Stimulated activated CD4-positive, alpha-beta T cell treated with anti-CD3 and anti-CD28 coated beads, Interleukin-12 subunit alpha, Interleukin-12 subunit beta, amount 100 ng/mL, for 24 hours (primary cell): ENCODE results near the gene HNRNPR.
"Not testable (repeated sequence)": the region's sequence is repeated elsewhere in the genome, so short reads cannot be mapped to it uniquely, and the experiment has no call there.

Source experiments
- DNase-seq, 2 experiments: peaks; one replicate each; pipeline ENCODE4 v3.0.0-alpha.2; 2020; ENCODE audit warnings: low read depth in 2 of 2

Gene HNRNPR

GRCh38 chr1:23330846-23331245 lies 13.2 kb downstream of the HNRNPR start:
- DNase-seq, result no peak

GRCh38 chr1:23325393-23325792 lies 18.7 kb downstream of the HNRNPR start:
- DNase-seq, result no peak

- no peak for DNase-seq
Measured at GRCh38 chr1:23322770-23323169, 21.3 kb downstream of the HNRNPR start.

- not testable (repeated sequence) for DNase-seq
Measured at GRCh38 chr1:23310280-23310679, 33.8 kb downstream of the HNRNPR start.

- no peak for DNase-seq
Measured at GRCh38 chr1:23304140-23304620, 39.9 kb downstream of the HNRNPR start.

- DNase-seq, result no peak
Measured at GRCh38 chr1:23303524-23303923, 40.6 kb downstream of the HNRNPR start.

GRCh38 chr1:23296931-23297330 lies 47.2 kb downstream of the HNRNPR start:
- DNase-seq, result no peak

GRCh38 chr1:23291706-23292105 lies 52.4 kb downstream of the HNRNPR start:
- no peak for DNase-seq

- DNase-seq, result no peak
Measured at GRCh38 chr1:23290836-23291565, 53.1 kb downstream of the HNRNPR start.

- no peak for DNase-seq
Measured at GRCh38 chr1:23288671-23289070, 55.4 kb downstream of the HNRNPR start.

GRCh38 chr1:23288201-23288600 lies 55.9 kb downstream of the HNRNPR start:
- no peak for DNase-seq

GRCh38 chr1:23286401-23286800 lies 57.7 kb downstream of the HNRNPR start:
- no peak for DNase-seq

GRCh38 chr1:23283667-23284602 lies 60.1 kb downstream of the HNRNPR start:
- DNase-seq, result no peak

GRCh38 chr1:23282957-23283356 lies 61.1 kb downstream of the HNRNPR start:
- DNase-seq, result no peak

- no peak for DNase-seq
Measured at GRCh38 chr1:23278717-23279116, 65.4 kb downstream of the HNRNPR start.

GRCh38 chr1:23276531-23276930 lies 67.6 kb downstream of the HNRNPR start:
- DNase-seq, result no peak

- no peak for DNase-seq
Measured at GRCh38 chr1:23274134-23274505, 70.0 kb downstream of the HNRNPR start.

GRCh38 chr1:23273450-23274133 lies 70.5 kb downstream of the HNRNPR start:
- DNase-seq, result no peak

- no peak for DNase-seq
Measured at GRCh38 chr1:23263380-23263887, 80.7 kb downstream of the HNRNPR start.

- DNase-seq, result not testable (repeated sequence)
Measured at GRCh38 chr1:23258082-23258481, 86.0 kb downstream of the HNRNPR start.

GRCh38 chr1:23257371-23257770 lies 86.7 kb downstream of the HNRNPR start:
- DNase-seq, result not testable (repeated sequence)
